Activated naive CD4-positive, alpha-beta T cell (primary cell): Measurements from ENCODE around the gene ATP6V0C.
"Not testable (repeated sequence)": the region's sequence is repeated elsewhere in the genome, so short reads cannot be mapped to it uniquely, and the experiment has no call there.

Experiments
- DNase-seq, 4 experiments: peaks; one replicate each; lab custom pipeline; 2025; lab: John Stamatoyannopoulos, UW

ATP6V0C gene

GRCh38 chr16:2474877-2475412 lies 38.8 kb upstream of the ATP6V0C start, which contains the start of gene TBC1D24:
Gene TBC1D24 (plus strand): TSS chr16:2475127. CDS start chr16:2496149, 21,022 bp downstream.
- peak; percentile 23 to 69 (median 43) for DNase-seq

DNA sequence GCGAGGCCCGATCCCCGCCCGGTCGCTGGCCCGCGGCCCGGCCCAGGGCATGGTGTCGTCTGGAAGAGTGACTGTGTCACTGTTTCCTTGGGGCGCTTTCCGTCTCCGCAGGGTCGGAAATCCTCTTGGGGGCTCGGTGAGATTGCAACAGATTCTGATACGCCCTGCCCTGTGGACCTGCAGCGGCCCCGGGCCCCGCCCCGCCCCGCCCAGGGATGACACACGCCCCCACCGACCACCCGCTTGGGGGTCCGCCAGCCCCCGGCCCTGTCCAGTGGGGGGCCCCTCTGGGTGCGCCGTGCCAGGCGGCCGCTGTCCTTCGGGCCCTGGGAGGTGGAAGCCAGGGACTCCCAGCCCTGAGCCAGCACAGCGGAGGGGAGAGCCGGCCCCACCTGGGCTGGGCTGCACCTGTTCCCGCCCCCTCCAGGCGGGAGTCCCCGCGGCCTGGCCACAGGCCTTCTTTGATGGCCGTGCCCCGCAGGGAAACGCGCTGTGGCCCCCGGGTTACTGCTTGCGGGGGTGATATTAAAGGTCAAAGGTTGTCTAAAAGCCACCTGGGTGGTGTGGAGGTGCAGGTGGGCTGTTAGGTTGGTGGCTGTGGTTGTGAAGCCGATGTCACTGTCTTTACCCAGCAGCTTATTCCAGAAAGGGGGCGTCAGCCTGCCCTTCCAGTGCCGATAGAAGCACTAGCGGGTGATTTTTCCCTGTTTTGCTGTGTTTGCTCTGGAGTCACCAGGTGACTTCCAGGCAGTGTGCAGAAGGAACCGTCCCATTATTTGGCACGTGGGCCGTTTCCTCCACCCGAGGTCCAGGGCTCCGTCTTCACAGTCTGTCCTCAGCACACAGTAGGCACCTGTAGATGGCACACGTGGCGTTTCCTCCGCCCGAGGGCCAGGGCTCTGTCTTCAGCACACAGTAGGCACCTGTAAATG lies 38.1 kb upstream of the ATP6V0C start:
- DNase-seq, result no peak

DNA sequence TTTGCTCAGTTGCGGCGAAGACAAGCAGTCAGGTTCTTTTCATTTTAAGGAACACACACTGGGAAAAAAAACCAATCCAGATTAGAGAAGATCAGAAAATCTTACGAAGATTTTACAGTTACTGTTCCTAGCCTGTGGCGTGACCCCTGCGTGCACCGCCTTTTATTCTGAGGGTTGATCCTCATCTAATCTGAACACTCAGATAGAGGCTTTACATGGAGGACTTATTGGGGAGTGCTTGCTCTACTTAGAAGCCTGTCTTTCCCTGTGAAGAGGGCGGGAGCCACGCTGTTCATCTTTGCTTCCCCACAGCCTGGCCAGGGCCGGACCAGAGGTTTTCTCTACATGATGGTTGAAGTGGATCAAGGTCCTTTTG lies 37.4 kb upstream of the ATP6V0C start:
- no peak for DNase-seq

- no peak for DNase-seq
Measured at GRCh38 chr16:2476741-2477140, 37.0 kb upstream of the ATP6V0C start.

- DNase-seq, result no peak
Measured at GRCh38 chr16:2477327-2477726, 36.4 kb upstream of the ATP6V0C start.

DNA sequence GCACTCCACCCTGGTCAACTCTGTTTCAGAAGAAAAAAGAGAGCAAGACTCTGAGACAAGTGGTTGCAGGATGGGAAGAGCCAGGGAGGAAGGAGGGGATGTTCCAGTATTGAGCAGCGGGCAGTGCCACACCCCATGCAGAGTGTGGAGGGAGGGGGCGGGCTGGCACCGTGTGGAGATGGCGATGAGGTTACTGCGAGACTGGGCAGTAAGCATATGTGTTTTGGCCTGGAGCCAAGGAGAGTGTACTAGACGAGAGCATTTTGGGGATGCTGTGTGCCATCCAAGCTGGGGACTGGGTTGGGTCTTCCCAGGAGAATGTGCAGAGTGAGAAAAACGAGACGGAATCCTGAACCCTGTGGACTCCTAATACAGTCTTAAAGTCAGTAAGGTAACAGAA lies 35.5 kb upstream of the ATP6V0C start:
- no peak for DNase-seq

DNA sequence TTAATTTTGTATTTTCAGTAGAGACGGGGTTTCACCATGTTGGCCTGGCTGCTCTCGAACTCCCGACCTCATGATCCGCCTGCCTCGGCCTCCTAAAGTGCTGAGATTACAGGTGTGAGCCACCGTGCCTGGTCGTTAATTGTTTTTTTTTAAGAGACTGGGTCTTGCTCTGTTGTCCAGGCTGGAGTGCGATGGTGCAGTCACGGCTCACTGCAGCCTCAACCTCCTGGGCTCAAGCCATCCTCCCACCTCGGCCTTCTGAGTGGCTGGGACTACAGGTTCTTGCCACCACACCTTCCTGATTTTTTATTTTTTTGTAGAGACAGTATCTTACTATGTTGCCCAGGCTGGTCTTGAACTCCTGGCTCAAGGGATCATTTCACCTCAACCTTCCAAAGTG lies 33.8 kb upstream of the ATP6V0C start:
- not testable (repeated sequence) for DNase-seq

DNA sequence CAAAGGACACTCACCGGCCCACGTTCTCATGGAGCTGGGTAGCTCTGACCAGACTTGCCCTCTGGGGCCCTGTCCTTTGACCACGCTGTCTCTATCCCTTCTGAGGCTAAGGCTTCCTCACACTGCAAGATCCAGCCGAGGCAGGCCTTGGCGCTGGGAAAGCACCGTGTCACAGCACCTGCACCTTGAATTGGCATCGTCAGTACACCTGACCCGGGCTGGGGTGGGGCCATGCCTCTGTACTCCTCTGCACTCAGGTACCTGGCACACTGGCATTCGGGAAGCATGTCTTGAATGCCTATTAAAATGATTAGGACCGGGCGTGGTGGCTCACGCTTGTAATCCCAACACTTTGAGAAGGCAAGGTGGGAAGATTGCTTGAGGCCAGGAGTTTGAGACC lies 32.8 kb upstream of the ATP6V0C start:
- no peak for DNase-seq

GRCh38 chr16:2481676-2482075 lies 32.1 kb upstream of the ATP6V0C start:
- no peak for DNase-seq

DNA sequence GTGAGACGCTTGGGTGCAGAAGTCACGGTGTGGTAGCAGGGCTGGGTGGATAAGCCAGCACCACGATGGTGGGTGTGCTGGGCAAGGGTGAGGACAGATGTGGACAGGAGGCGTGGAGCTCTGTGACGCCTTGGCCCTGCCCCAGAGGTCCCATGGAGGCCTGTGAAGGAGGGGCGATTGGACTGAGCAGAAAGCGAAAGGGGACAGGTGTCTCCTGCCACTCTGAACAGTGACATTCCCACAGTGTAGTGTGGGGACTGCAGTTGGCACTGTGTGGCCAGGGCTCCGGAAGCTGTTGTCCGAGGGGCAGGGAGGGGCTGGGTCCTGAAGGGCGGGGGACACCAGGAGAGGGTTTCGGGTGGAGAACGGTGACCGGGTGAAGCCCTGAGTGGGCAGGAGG lies 31.5 kb upstream of the ATP6V0C start:
- no peak for DNase-seq

- DNase-seq, result no peak
Measured at GRCh38 chr16:2482708-2483534, 30.8 kb upstream of the ATP6V0C start.

- DNase-seq, result no peak
Measured at GRCh38 chr16:2483939-2484897, 29.5 kb upstream of the ATP6V0C start.

DNA sequence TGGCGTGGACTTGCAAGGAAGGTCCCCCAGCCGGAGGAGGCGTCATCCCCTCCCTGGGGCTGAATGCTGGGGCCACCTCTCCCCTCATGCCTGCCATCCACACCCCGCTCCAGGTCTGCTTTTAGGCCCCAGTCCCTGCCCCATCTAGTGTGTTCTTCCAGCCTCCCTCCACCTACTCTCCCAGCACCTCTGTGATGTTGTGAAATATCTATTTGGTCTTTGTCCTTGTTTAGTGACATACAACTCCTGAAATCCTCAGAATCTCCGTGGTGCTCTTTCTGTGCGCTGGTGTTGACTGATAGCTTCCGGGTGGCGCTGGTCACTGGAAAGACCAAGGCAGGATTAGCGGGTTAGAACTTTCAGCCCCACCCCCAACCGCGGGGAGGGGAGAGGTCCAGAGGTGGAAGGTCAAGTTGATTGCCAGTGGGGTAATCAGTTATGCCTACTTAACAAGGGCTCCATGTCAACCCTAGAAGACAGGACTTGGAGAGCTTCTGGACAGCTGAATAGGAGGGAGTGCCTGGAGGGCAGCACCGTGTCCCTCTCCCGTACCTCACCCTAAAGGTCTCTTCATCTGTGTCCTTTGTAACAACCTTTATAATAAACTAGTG lies 28.7 kb upstream of the ATP6V0C start:
- no peak for DNase-seq

- DNase-seq, result no peak
Measured at GRCh38 chr16:2485811-2486507, 27.8 kb upstream of the ATP6V0C start.

DNA sequence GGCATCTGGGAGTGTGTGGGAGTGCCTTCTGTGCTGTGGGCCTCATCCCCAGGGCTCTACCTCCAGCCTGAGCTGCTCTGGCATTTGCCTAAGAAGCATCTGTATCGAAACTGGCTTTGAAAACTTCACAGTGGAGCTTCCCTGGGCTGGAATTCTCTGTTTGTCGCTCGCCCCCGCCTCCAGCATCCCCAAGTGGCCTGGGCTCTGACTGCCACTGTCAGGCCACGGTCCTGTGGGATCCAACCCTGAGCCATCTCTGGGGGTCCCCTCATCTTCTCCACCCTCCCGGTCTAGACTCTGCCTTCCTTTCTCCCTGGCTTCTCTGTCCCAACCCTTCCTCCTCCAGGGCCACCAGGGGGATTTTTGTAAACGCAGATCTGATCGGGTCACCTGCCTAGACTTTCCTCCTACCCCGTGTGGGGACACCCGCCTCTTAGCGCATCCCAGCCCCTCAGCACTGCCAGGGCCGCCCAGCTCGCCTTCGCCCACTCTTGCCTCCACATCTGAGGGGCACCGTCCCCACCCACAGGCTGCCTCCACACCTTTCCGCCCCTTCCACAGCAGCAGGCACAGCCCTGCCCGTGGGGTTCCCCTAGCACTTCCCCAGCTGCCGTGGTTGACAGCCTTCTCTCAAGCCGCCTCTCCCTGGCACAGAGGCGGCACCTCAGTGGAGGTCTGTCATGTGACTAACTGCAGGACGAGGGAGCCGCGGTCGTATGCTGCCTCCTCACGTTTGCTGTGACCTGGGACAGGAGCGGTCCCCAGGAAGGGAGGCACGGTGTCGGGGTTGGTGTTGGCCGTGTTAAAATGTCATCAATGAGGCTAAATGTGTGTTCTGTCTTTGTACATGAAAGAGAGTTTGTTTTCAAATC lies 26.9 kb upstream of the ATP6V0C start:
- peak in 3 of 4 experiments; percentile 48 to 71 (median 70) for DNase-seq

DNA sequence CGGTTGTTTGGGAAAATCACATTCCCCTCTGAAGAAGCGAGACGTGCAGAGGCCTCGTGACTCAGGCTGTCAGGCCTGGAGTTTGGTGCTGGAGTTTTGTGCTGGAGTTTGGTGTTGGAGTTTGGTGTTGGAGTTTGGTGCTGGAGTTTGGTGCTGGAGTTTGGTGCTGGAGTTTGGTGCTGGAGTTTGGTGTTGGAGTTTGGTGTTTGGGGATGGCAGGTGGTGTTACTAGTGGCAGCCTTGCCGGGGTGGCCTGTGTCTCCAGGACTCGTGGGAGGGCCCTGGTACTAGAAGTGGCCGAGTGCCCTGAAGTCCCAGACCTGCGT lies 26.3 kb upstream of the ATP6V0C start:
- no peak for DNase-seq

GRCh38 chr16:2487903-2488531 lies 25.7 kb upstream of the ATP6V0C start:
- DNase-seq, result no peak

DNA sequence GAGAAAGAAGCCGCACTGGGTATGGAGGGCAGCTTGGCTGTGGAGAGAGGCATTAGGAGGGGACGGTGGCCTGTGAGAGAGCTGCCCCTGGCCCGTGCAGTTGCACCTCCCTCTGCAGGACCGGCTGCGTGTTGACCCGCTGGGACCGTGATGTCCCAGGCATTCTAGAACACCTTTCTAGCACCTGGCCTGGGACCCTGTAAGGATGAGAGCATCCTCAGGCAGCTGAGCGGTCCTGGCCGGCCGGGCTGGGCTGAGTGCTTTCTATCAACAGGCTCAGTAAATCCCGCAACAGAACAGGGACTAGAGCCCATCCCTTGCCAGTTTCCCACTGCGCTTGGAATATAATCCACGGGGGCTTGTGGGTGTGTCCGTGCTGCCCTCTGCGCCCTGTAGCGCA lies 24.2 kb upstream of the ATP6V0C start:
- DNase-seq, result no peak
